Posterior cingulate gyrus (tissue), 11 donors: ENCODE data around the gene KRTAP10-3.
A peak's percentile ranks its signal among the peaks of the same experiment; 100 is the strongest.

Experiments
- DNase-seq, 10 donors: peaks; one replicate each; pipeline versions ENCODE4 v3.0.0 to v3.0.0-alpha.2; 2020 to 2021; ENCODE audit warnings: mixed read lengths in 3 of 10
- intact Hi-C: fragments of 100-400 bp; cut with DNase I; formaldehyde crosslinking; loops from one replicate; pipeline ENCODE4 v1.15.1; 2023

Gene KRTAP10-3

DNA sequence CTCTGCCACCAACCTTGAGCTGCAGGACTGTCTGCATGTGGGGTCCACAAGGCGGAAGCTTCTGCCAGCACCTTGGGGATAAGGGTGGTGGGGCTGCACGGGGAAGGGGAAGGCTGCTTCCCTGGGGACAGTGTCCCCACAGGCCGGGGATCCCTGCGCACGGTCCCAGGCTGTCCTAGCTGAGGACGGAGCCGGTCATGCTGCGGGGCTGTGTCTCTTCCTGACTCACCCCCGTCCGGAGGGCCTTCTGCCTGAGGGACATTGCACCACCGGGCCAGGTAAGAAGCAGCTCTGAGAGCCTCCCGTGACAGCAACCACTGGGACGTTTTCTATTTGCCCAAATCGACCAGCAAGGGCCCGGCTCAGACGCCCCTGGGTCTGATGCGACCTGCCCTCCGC, 48.5 kb downstream of the KRTAP10-3 start:
- intact Hi-C loops, result loop anchor here (1.0 kb wide), 1 partner anchor 283 kb away; no protein-coding TSS in a partner anchor
- peak in 3 of 10 donors; percentile 18 to 64 (median 59) for DNase-seq

DNA sequence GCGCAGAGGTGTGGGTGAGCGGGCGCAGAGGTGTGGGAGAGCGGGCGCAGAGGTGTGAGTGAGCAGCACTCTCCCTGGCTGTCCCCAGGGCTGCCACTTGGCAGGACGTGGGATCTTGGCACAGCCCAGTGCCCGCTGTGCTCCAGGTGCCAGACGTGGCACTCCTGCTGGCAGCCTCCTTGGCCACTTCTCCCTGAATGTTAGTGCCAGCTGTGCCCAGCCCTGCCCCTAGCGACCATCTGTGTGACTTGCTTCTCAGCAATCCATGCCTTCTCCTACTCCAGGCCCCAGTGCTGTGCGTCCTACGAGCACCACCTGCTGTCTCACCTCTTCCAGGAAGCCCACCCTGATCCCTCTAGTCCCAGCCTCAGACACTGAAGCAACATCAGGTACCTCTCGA, 49.1 kb downstream of the KRTAP10-3 start:
- peak in 7 of 10 donors; percentile 26 to 92 (median 46) for DNase-seq
- intact Hi-C loops, result no loop called here

DNA sequence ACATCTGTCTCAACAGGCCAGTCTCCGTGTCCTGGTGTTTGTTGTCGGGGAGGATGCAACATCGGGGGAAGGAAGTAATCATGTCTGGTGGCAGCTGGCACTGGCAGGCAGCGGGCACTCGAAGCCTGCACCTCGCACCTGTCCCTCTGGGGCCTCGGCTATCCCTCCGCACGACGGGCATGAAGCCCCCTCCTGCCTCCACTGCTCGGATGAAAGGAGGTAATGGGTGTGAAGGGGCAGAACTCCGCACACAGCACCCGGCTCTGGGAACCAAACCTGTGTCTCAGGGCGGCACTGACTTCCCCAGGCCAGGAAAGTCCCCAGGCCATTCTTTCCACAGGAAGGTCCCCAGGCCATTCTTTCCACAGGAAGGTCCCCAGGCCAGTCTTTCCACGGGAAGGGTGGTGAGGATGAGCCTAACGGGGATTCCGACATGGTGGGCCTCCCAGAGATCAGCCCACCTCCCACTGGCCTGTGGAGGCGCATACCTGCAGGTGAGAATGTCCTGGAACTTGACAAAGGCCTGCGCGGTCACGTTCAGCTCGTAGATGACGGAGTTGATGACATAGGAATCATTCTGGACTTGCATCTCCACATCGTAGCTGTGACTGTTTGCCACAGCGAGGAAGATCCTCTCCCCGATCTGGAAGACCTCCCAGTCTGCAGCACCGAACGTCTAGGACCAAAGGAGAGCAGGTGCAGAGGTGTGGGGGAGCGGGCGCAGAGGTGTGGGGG, 49.7 kb downstream of the KRTAP10-3 start:
- DNase-seq, result peak in 4 of 10 donors; percentile 7 to 77 (median 72)
- intact Hi-C loops, result no loop called here

DNA sequence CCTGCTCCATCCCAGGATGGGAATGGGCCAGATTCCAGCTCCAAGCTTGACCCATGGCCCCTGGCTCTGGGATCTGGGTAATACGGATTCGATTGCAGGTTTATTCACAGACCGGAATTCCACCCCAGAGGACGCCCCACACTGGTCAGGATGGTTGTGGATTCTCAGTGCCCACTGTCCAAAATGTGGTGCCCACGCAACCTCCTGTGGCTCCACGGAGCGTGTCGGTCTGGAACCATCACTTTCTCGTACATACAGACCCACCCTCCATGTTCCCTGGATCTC, 50.2 kb downstream of the KRTAP10-3 start:
- peak in 3 of 10 donors; percentile 5 to 58 (median 46) for DNase-seq
- intact Hi-C loops, result no loop called here
